ENCODE results near the gene JMJD7.

The JMJD7 gene

DNA sequence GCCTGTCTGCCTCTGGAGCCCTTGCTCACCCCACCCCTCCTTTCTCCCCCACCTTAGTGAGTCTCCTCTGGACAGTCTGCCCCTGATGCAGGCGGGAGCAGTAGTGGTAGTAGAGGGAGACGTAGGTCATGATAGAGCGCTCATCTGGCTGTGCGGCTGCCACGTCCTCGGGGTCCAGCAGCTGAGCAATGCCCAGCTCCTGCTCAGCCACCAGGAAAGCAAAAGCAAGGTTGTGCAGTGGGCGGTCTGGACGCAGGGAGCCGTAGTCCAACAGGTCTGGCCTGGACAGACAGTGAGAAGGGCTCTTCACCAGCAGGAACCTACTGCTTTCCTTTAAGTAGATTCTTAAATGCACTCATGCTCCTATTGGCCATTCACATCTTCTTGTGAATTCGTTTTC, 59.3 kb downstream of the JMJD7 start:
- DNase-seq: no peak
